CD4-positive, alpha-beta T cell treated with Interleukin-15 for 4 hours (primary cell): ENCODE data around the gene F10.
"Not testable (repeated sequence)": the region's sequence is repeated elsewhere in the genome, so short reads cannot be mapped to it uniquely, and the experiment has no call there.

Experiments used
- DNase-seq: peaks from one replicate; pipeline ENCODE4 v3.0.0-alpha.2; 2020; ENCODE audit warnings: low spot score

F10 gene

DNA sequence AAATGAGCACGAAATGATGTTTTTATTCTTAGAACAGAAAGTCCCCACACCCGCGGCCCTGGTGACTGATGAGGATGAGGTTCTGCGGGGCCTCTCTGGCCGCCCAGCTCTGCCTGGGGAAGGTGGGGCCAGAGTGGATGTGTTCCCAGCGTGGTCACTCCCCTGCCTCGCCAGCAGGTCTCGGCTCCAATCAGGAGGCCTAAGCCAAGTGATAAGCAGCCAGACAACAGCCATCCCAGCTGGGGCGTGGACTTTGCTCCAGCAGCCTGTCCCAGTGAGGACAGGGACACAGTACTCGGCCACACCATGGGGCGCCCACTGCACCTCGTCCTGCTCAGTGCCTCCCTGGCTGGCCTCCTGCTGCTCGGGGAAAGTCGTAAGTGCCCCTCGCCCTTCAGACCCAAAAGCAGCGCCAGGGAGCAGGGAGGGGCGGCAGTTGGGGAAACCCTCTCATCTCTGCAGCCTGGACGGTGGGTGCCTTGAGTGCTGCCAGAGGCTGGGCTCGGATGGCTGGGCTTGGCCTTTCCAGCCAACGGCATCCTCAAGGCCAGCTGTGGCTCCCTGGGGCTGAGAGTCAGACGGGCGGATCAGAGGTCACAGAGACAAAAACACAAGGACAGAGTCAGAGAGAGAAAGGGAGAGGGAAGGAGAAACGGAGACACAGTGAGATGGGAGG is at the start of gene F10:
TSS of gene F10 (plus strand) at position 250 of the 676 bp plus-strand sequence. CDS start at position 307, 57 bp downstream.
- no peak for DNase-seq

DNA sequence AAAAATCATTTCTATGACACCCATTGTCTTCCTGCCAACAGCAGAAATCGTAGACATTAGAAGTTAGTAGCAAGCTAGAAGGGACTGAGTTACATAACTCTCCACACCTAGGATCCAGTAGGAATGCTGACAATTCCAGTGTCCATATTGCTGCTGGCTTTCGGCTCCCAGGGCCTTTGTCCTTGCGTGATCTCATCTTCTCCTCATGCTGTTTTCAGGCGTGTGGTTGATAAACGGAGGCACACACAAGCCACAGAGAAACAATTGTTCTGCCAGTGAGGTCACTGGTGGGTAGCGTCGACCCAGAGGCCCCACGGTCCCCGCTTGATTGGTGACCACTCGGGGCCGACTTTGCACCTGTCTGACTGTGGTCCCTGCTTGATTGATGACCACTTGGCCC is 48.7 kb upstream of the F10 start:
- no peak for DNase-seq

DNA sequence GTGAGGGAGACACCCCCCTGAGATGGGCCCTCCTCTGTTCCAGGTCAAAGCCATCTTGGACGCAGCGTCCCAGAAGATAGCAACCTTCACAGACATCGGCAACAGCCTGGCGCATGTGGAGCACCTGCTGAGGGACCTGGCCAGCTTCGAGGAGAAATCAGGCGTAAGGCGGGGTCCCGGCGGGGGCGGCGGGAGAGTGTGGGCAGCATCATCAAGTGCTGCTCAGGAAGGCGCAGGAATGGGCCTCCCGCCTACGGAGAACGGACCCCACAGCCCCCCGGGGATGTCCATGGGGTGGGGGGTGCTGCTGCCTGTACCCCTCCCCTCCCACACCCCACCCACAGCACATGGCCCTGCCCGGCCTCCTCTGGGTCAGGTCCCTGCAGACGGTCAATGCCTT is 48.2 kb upstream of the F10 start:
- DNase-seq: no peak

DNA sequence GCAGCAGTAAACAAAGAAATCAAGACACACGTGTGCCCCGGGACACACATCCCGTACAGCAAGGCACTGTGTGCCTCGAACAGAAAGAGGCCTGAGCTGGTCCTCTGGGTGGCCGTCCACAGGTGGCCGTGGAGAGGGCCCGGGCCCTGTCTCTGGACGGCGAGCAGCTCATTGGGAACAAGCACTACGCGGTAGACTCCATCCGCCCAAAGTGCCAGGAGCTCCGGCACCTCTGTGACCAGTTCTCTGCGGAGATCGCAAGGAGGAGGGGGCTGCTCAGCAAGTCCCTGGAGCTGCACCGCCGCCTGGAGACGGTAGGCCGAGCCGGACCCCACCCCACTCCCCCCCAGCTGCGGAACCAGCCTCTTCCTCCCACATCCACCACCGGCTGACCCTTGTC is 47.7 kb upstream of the F10 start:
- no peak for DNase-seq

DNA sequence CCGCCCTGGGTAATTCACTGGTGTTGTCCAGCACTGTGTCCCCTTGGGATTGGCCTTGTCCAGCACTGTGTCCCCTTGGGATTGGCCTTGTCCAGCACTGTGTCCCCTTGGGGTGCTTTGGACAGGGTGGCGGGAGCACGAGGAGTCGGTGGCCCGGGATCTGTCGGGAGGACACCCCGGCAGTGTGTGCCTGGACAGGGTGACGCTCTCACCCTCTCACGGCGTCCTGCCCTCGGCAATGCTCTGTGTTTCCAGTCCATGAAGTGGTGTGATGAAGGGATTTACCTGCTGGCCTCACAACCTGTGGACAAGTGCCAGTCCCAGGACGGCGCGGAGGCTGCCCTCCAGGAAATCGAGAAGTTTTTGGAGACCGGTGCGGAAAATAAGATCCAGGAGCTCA is 46.9 kb upstream of the F10 start:
- no peak for DNase-seq

DNA sequence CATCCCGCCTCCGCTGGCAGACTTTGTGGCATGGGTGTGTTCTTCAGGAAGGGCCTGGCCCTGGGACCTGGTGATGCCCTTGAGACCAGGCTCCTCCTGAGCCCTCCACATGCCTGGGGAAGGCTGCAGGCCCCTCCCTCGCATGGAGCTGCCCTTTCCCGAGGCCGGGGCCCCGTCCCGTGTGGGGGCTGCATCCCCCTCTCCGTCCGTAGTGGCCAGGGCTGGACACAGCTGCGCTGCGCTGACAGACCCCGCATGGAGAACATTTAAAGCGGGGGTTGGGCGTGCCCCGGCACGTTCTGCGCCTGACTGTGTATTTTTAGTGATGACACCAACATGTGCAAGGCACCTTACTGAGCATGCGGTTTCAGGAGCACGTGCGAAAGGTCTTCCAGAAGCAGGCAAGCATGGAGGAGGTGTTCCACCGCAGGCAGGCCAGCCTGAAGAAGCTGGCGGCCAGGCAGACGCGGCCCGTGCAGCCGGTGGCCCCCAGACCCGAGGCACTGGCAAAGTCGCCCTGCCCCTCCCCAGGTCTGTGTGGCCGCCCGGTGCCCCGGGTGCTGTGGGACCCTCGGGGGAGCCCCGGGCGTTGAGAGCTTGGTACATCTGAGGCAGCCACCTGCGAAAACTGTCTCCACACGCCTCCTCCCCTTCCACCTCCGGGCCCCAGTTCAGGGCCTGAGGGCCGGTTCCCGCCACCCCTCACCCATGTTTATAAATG is 45.8 kb upstream of the F10 start:
- DNase-seq: no peak

DNA sequence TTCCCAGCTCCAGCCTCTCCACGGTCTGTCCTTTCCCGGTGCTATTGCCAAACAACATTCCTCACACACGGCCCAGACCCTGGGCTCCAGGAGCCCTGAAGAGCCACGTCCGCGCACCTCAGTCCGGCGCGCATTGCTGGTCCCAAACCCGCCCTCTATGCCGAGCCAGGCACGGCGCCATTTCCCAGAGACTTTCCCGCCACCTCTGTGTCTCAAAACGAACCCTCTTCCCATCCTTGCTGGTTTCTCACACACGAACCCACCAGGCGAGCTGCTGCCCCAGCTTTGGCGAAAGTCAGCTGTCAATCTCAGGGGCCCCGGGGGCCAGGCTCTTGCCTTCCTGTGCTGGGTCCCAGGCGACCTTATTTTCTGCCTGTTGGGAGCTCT is 45.0 kb upstream of the F10 start:
- no peak for DNase-seq

DNA sequence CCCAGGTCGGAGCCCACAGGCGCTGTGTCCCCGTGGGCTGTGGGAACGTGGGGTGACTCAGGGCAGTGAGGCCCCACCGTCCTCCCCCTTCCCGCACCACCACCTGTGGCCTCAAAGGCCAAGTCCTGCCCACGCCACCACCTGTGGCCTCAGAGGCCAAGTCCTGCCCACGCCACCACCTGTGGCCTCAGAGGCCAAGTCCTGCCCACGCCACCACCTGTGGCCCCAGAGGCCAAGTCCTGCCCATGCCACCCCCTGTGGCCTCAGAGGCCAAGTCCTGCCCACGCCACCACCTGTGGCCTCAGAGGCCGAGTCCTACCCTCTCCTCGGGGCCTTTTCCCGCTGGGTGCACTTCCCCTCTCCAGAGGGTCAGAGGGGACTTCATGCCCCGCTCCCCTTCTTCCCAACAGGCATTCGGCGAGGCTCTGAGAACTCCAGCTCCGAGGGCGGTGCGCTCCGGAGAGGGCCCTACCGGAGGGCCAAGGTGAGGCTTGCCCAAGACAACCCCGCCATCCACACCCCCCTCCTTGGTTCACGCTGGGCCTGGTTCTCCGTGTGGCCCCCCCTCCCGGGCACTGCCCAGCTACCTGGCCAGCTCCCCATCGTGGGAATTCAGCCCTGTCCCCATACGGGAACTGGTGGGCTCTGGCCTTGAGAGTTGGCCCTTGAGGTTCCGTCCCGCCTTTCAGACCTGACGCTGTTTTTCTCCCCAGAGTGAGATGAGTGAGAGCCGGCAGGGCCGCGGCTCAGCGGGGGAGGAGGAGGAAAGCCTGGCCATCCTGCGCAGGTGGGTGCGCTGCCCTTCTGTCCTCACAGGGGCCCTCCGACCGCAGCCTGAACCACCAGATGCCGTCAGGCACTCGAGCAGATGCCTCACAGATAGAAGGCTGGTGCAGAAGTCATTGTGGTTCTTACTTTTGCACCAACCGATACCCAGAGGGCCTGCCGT is 44.4 kb upstream of the F10 start:
- no peak for DNase-seq

DNA sequence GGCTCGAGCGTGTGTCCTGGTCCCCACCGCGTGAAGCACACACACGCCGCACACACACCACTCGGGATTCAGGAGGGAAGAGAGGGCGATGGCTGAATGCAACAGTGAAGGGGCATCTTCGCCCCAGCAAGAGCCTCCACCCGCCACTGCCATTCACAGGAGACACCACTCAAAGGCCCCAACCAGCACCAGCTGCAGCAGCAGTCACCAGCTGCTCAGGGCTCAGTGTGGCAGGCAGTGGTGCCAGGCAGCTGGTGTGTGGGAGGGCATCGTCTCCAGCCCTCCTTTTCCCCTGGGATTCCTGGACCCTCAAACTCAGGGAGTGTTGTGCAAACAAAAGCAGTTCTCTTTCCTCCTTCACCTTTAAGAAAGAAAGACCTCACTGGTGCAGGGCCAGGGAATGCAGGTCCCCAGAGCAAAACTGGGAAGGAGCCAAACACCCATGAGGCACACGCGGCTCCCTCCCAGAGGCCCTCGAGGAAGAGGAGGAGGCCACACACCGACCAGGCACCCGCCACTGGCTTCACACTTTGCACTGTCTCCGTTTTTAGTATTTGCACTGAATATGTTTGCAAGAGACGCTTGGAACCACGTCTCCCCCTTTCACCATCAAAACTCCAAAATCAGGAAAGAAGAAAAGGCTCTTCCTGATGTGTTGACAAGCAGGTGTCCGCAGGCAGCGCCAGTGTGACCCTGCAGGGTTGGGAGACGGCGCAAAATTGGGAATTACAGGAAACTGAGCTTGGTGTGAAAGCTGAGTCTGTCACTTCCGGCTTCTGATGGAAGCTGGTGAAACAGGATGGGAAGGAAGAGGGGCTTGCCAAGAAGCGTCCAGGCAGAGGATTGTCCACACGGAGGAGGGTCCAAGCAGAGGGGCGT is 43.5 kb upstream of the F10 start:
- no peak for DNase-seq

DNA sequence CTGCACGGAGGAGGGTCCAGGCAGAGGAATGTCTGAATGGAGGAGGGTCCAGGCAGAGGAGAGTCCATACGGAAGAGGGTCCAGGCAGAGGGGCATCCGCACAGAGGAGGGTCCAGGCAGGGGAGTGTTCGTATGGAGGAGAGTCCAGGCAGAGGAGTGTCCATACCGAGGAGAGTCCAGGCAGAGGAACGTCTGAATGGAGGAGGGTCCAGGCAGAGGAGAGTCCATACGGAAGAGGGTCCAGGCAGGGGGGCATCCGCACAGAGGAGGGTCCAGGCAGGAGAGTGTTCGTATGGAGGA is 42.9 kb upstream of the F10 start:
- not testable (repeated sequence) for DNase-seq

DNA sequence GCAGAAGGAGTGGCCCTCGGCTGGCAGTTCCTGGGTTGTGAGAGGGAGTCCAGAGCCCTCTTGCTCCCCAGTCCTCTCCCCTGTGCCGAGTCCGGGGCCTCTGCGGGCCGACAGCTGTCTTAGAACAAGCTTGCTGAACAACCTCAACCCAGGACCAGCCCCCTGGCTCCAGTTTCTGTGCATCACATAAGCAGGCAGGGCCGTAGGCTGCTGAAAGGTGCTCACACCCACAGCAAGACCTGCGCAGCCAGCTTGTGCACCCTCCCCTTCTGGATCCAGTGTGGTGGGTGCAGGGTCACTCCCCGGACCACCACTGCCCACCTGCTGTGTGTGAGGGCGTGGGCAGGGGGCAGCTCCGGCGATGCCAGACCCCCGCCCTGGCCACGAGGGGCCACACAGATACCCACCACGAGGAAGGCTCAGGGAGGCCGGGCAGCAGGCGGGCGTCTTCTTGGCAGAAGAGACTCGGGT is 42.2 kb upstream of the F10 start:
- DNase-seq: no peak

DNA sequence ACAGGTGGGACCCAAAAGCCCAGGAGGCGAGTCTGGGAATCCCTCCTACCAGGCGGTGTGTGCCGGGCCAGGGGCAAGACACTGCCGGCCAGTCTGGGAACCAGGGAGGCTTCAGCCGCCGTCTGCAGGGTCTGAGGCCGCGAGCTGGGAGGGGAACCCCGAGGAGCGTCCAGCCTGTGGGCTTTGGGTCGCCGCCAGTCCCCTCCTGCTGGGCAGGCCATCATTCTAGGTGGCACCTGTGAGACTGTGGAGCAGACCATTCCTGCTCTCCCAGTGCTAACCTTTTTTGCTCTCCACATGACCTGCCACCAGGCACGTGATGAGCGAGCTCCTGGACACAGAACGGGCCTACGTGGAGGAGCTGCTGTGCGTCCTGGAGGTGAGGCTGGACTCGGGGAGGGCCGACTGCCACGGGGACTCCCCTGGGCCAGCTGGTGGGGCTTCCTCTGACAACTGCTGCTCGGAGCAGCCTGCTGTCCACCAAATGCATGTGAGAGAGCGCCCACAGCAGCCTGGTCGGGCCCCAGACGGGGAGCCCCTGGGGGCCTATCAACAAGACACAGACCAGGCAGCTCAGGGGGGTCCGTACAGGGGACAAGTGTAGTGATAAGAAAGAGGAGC is 41.6 kb upstream of the F10 start:
- no peak for DNase-seq

DNA sequence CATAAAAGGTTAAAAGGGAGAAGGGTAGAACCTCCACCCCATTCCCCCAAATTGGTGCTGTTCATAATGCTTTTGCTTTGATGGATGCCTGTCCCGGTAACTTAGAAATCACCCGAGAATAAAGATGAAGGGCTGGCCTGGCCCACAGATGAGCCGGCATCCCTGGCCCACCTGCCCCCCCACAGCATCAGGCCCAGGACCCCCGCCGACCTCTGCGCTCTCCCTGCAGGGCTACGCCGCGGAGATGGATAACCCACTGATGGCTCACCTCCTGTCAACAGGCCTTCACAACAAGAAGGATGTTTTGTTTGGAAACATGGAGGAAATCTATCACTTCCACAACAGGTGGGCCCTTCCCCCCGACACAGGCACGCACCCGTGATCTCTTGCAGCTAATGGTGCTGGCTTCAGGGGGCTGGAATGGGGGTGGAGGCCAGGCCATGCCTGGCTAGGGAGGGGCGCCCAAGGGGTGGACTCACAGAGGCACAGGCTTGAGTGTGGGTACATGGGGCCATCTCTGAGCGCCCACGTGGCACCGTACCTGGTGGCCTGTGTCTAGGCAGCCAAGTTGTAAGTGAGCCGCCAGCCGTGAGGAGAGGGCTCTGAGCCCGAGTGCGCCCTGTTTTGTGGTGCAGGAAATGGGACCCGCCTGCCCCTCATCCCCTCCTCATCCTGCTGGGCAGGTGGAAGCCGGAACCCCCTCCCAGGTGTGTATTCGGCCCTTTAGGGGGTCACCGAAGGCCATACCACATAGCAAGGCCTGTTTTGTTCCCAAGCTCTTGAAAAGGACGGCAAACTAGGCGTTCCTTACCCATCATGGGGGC is 40.2 kb upstream of the F10 start:
- DNase-seq: no peak

DNA sequence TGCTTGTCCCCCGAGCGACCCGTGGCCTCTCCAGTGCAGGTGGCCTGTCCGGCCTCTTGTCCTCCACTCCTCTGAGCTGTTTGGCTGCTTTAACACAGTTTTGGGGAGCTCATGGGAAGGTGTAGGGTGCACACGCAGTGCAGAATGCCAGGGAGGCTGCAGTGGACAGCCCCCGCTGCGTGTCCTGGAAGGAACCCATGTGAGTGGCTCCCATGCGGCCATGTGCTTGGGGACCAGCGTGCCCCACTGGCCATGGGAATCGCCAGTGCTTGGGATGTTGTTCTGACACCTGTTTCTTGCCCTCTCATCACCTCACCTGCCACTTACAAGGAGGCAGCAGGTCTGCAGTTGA is 39.6 kb upstream of the F10 start:
- DNase-seq: no peak

DNA sequence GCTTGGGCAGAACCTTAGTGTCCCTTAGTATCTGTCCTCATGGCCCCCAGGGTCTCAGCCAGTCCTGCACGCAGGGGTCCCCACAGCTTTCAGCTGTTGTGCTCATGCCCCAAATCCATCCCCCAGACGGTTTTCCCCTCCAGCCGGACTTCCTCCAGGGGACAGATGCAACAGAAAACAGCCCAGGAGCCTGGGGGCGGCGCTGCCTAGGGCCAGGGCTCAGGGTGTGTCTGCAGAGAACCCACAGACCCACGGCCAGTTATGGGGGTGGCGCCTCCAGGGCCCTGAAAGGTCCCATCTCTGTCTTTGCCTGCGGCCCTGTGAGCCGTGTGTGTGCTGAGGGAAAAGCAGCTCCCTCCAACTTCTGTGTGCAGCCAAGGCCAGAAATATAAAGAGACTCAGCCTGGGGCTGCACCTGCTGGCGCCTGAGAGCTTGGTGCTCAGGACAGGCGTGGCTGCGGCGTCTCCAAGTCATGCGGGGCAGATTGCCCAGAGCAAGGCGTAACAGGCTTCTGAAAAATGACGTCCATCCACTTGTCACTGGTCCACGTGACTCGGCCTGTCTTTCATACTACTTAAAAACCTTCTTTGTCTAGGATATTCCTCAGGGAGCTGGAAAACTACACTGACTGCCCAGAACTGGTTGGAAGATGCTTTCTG is 39.1 kb upstream of the F10 start:
- no peak for DNase-seq

DNA sequence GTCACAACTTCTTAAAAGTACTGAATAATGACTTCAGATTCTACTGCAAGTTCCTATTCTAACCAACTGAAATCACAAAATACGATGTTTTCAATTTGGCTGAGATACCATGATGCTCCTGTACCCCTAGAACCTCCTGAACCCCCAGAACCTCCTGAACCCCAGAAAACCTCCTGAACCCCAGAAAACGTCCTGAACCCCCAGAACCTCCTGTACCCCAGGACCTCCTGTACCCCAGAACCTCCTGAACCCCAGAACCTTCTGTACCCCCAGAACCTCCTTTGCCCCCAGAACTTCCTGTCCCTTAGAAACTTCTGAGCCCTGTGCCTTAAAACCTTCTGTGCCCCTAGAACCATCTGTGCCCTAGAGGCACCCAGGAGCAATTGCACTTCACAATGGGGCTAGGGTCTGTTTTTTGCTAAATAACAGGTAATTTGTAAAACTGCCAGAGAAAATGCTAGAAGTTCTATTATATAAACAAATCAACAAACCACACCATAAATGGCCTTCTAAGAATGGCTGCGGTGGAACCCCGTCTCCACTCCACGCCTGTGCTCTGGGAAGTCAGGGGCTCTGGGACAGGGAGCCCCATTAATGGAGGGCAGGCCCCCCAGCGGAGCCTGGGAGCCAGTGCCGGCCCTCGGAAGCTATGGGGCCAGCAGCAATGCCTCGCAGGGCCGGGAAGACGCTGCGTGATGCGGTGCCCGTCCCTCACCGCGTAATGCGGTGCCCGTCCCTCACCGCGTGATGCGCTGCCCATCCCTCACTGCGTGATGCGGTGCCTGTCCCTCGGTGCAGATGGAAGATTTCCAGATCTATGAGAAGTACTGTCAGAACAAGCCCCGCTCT is 38.3 kb upstream of the F10 start:
- no peak for DNase-seq

DNA sequence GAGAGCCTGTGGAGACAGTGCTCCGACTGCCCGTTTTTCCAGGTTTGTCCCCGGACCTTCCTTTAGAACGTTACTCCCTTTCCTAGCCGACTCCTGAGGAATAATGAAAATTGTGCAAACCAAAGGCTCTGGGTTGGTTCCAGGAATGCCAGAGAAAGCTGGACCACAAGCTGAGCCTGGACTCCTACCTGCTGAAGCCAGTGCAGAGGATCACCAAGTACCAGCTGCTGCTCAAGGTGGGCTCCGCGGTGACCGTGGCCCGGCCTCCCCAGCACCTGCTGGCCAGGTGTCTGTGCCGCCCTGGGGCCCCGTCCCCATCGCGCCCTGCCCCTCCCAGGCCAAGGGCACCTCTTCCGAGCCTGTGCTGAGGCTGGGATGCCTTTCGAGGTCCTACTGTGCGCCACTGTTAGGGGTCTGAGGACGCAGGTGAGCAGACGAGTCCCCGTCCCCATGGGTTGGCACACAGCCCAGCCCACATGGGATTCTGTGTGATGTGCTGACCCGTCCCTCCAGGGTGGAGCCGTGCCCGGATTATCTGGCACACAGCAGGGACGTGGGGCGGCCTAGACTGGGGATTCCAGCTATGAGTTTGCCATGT is 37.6 kb upstream of the F10 start:
- no peak for DNase-seq

DNA sequence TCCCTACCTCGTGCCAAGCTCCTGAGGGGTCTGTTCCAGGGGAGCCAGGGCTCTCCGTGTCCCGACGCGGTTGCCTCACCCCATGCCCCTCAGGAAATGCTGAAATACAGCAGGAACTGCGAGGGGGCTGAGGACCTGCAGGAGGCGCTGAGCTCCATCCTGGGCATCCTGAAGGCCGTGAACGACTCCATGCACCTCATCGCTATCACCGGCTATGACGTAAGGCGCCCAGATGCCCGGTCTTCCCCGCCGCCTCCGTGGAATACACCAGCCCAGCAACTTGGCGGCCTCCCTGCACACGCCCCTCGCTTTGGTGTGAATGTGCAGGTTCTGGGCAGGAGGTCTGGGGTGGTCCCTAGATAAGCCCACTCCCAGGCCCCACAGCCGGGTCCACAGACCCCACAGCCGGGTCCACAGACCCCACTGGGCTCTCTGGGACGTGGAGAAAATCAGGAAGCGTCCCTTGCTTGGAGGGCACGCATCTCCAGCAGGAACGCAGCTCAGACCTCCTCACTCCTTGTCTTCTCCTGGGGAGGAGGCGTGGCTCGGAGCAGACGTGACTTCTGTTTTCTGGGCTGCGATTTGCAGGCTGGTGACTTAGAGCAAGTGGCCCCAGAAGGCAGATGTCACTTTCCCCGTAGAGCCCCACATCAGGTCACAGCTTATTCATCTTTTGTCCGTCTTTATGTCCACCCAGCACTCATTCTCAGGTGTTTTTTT is 36.4 kb upstream of the F10 start:
- no peak for DNase-seq
